GM19463 (cell line): ENCODE data around the gene MON1B.

Source experiments
- ATAC-seq: cut with Tn5 transposase; IDR thresholded peaks from one replicate; pipeline ENCODE4 v1.9.1; 2021; ENCODE audit warnings: mild to moderate bottlenecking, moderate library complexity; ENCODE audit not compliant: unreplicated experiment

MON1B gene

GRCh38 chr16:77195411-77195810 is 4.4 kb downstream of the MON1B start:
- ATAC-seq, result no peak

- ATAC-seq, result no peak
These were observed 6.8 kb downstream of the MON1B start for GRCh38 chr16:77197747-77198146.

- ATAC-seq, result no peak
These were observed 8.2 kb downstream of the MON1B start, which contains the start of gene SYCE1L for GRCh38 chr16:77199211-77199610. TSS of gene SYCE1L (plus strand) at chr16:77199408. CDS start at chr16:77199452, 44 bp downstream.

GRCh38 chr16:77206533-77206932 is 15.5 kb downstream of the MON1B start:
- ATAC-seq, result no peak

GRCh38 chr16:77207030-77207429 is 16.0 kb downstream of the MON1B start:
- ATAC-seq, result no peak

GRCh38 chr16:77208382-77208781 is 17.4 kb downstream of the MON1B start:
- ATAC-seq, result no peak

- ATAC-seq, result peak; percentile 68
These were observed 21.1 kb downstream of the MON1B start for GRCh38 chr16:77211880-77212740.

- ATAC-seq, result peak; percentile 70
These were observed 22.0 kb downstream of the MON1B start for GRCh38 chr16:77212741-77213541.

GRCh38 chr16:77213542-77214106 is 22.6 kb downstream of the MON1B start:
- ATAC-seq, result no peak

- ATAC-seq, result no peak
These were observed 23.6 kb downstream of the MON1B start for GRCh38 chr16:77214411-77215138.

GRCh38 chr16:77219437-77219836 is 28.4 kb downstream of the MON1B start:
- no peak for ATAC-seq

- ATAC-seq, result peak; percentile 92
These were observed 29.4 kb downstream of the MON1B start for GRCh38 chr16:77220427-77220826.

- no peak for ATAC-seq
These were observed 30.5 kb downstream of the MON1B start for GRCh38 chr16:77221482-77221881.

GRCh38 chr16:77223184-77223583 is 32.2 kb downstream of the MON1B start:
- ATAC-seq, result no peak

- ATAC-seq, result no peak
These were observed 34.2 kb downstream of the MON1B start for GRCh38 chr16:77225182-77225581.

- ATAC-seq, result peak; percentile 92
These were observed 36.8 kb downstream of the MON1B start for GRCh38 chr16:77227745-77228144.

GRCh38 chr16:77231047-77231446 is 40.1 kb downstream of the MON1B start:
- ATAC-seq, result no peak

GRCh38 chr16:77233799-77234519 is 43.0 kb downstream of the MON1B start:
- no peak for ATAC-seq

- ATAC-seq, result no peak
These were observed 43.6 kb downstream of the MON1B start for GRCh38 chr16:77234611-77235010.

- ATAC-seq, result peak; percentile 99
These were observed 45.1 kb downstream of the MON1B start for GRCh38 chr16:77236063-77236511.
